ENCODE results near the gene THSD7A. TPM values are rescaled to one million over a fixed set of nuclear protein-coding genes. Genes with fewer than 3 reads are reported as not detected.

Gene THSD7A
- total and polyA plus RNA-seq, 9 of the 15 experiments (the other 6 are each of a cell fraction or from before 2014, with no cell fraction given), result 0.01 to 0.02 TPM; not detected in 7

DNA sequence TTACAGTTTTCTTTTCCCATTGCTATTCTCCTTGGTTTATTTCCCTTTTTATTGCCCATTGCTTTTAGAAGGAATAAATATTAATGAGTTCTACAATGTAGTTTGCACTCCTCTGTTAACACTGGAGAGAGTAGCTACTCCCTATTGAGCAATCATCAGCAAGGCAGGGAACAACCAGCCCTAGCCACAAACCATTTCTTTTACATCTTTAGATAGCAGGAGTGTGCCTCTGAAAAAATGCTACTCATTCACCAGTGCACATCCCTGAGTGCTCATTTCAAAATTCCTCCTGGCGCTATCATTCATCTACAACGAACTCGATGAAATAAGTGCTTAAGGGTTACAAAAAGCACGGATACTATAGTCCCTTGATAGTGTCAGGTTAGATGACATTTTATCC lies 252.9 kb downstream of the THSD7A start:
- H3K4me1 ChIP-seq (replicated peaks in 1 of 2; ENCODE audit: control insufficient read depth in 2 of 2, insufficient read depth in 2 of 2, low read length in 2 of 2), result no peaks in the 10 kb centered on the region
- no peak overlapping the region for H3K27ac ChIP-seq (ENCODE audit: extremely low read depth, low read depth, low read length)
- H3K4me2 ChIP-seq (ENCODE audit: insufficient read depth, low read length), result no peak overlapping the region
- BruUV-seq (replicated peaks), result no TSS peak
- ChIA-PET CTCF (ENCODE audit: low intra/inter-chr PET ratio) (no interaction called here), POLR2A (no interaction called here)
- intact Hi-C loops (cut with micrococcal nuclease) (no loop called here), in situ Hi-C loops (cut with MboI) (no loop called here)
- no peak overlapping the region for H3K9ac ChIP-seq (ENCODE audit: insufficient read depth in 1 of 2, low read depth in 2 of 2, low read length in 2 of 2)
- DNase-seq (ENCODE audit: extremely low read depth in 1 of 4, low spot score in 3 of 4), result no peak
- H3K4me3 ChIP-seq, result no peak overlapping the region
- no peaks in the 10 kb centered on the region for H4K20me1 ChIP-seq (replicated peaks; ENCODE audit: control insufficient read depth, insufficient read depth, low read length)
- ATAC-seq, result no peak
- H3K9me1 ChIP-seq (ENCODE audit: control insufficient read depth, insufficient read depth, low read length), result no peaks in the 10 kb centered on the region
- H3K79me2 ChIP-seq (ENCODE audit: control insufficient read depth, insufficient read depth, low read length), result no peaks in the 10 kb centered on the region
- 2% methylated on average over 4 of the region's 4 CpGs for WGBS (ENCODE audit: insufficient coverage, low coverage, missing lambda C conversion rate)
- no peaks in the 10 kb centered on the region for H3K27me3 ChIP-seq (ENCODE audit: control insufficient read depth in 2 of 2, insufficient read depth in 2 of 2, low read length in 2 of 2)
- FAIRE-seq, result no peak
- no peaks in the 10 kb centered on the region for H3K9me3 ChIP-seq (replicated peaks; ENCODE audit: control insufficient read depth, insufficient read depth, low read depth, low read length)
- H3K36me3 ChIP-seq (ENCODE audit: control insufficient read depth, insufficient read depth, low read length), result no peaks in the 10 kb centered on the region
- no peak overlapping the region for H2AFZ ChIP-seq (ENCODE audit: low read depth, low read length)
- TF ChIP-seq TARDBP (IDR thresholded peaks at IDR 0.05) (no peak), CHD4 (IDR thresholded peaks at IDR 0.05; ENCODE audit: insufficient read depth, insufficient replicate concordance, low read depth, low read length, poor library complexity, severe bottlenecking) (no peak), ZNF436 (CRISPR knock-in tag; IDR thresholded peaks at IDR 0.05) (no peak), ZNF57 (CRISPR knock-in tag; IDR thresholded peaks at IDR 0.05) (no peak), ZBTB49 (CRISPR knock-in tag; IDR thresholded peaks at IDR 0.05; ENCODE audit: borderline replicate concordance) (no peak), ZFP36 (IDR thresholded peaks at IDR 0.05; ENCODE audit: low read depth, low read length, partially characterized antibody) (no peak), FOXA1 (IDR thresholded peaks at IDR 0.05; ENCODE audit: borderline replicate concordance) (no peak), RNF219 (CRISPR knock-in tag; IDR thresholded peaks at IDR 0.05) (no peak), ZSCAN32 (CRISPR knock-in tag; IDR thresholded peaks at IDR 0.05) (no peak), RBM15 (IDR thresholded peaks at IDR 0.05; ENCODE audit: insufficient read depth, low read length) (no peak)
- TF ChIP-seq, protein P1, sequence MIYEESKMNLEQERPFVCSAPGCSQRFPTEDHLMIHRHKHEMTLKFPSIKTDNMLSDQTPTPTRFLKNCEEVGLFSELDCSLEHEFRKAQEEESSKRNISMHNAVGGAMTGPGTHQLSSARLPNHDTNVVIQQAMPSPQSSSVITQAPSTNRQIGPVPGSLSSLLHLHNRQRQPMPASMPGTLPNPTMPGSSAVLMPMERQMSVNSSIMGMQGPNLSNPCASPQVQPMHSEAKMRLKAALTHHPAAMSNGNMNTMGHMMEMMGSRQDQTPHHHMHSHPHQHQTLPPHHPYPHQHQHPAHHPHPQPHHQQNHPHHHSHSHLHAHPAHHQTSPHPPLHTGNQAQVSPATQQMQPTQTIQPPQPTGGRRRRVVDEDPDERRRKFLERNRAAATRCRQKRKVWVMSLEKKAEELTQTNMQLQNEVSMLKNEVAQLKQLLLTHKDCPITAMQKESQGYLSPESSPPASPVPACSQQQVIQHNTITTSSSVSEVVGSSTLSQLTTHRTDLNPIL (CRISPR knock-in tag; IDR thresholded peaks at IDR 0.05), result no peak
- TF ChIP-seq, protein P2, sequence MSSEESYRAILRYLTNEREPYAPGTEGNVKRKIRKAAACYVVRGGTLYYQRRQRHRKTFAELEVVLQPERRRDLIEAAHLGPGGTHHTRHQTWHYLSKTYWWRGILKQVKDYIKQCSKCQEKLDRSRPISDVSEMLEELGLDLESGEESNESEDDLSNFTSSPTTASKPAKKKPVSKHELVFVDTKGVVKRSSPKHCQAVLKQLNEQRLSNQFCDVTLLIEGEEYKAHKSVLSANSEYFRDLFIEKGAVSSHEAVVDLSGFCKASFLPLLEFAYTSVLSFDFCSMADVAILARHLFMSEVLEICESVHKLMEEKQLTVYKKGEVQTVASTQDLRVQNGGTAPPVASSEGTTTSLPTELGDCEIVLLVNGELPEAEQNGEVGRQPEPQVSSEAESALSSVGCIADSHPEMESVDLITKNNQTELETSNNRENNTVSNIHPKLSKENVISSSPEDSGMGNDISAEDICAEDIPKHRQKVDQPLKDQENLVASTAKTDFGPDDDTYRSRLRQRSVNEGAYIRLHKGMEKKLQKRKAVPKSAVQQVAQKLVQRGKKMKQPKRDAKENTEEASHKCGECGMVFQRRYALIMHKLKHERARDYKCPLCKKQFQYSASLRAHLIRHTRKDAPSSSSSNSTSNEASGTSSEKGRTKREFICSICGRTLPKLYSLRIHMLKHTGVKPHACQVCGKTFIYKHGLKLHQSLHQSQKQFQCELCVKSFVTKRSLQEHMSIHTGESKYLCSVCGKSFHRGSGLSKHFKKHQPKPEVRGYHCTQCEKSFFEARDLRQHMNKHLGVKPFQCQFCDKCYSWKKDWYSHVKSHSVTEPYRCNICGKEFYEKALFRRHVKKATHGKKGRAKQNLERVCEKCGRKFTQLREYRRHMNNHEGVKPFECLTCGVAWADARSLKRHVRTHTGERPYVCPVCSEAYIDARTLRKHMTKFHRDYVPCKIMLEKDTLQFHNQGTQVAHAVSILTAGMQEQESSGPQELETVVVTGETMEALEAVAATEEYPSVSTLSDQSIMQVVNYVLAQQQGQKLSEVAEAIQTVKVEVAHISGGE (CRISPR knock-in tag; IDR thresholded peaks at IDR 0.05), result no peak
